ENCODE data around the gene FER.

DNA sequence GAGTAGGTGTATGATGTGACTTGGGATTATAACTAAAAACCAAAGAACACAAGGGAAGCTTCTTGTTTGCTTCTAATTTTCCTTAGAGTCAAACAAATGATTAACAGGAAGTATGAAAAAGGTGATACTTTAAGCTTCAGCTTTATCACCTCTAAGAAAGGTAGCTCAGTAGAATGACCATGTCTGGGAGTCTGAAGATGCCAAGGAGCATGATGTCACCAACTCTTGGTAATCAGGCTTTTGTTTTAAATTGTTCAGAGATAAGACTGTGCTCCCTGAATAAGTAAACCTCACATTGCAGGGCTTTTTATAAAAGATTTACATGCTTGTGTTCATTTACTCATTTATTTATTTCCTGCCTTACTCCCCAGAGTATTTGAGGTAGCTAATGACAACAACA is 169.9 kb downstream of the FER start:
- TF ChIP-seq, protein P1, sequence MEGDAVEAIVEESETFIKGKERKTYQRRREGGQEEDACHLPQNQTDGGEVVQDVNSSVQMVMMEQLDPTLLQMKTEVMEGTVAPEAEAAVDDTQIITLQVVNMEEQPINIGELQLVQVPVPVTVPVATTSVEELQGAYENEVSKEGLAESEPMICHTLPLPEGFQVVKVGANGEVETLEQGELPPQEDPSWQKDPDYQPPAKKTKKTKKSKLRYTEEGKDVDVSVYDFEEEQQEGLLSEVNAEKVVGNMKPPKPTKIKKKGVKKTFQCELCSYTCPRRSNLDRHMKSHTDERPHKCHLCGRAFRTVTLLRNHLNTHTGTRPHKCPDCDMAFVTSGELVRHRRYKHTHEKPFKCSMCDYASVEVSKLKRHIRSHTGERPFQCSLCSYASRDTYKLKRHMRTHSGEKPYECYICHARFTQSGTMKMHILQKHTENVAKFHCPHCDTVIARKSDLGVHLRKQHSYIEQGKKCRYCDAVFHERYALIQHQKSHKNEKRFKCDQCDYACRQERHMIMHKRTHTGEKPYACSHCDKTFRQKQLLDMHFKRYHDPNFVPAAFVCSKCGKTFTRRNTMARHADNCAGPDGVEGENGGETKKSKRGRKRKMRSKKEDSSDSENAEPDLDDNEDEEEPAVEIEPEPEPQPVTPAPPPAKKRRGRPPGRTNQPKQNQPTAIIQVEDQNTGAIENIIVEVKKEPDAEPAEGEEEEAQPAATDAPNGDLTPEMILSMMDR (IDR thresholded peaks at IDR 0.05 in 8 of 11, conservative IDR thresholded peaks at IDR 0.05 in 3 of 11) = no peak
- TF ChIP-seq POLR2AphosphoS5 (IDR thresholded peaks at IDR 0.05) = no peak
- no peak for TF ChIP-seq POLR2A (IDR thresholded peaks at IDR 0.05)
